SK-N-SH (cell line): ENCODE data around the gene HSD17B7.

ENCODE experiments used
- GABPA ChIP-seq: IDR thresholded peaks from 2 replicates; pipeline ENCODE4 v1.4.0; 2012; ENCODE audit warnings: low read depth, mild to moderate bottlenecking
- MEF2A ChIP-seq: IDR thresholded peaks from 2 replicates; pipeline ENCODE4 v1.4.0; 2012; ENCODE audit warnings: low read depth, borderline replicate concordance
- POLR2AphosphoS5 ChIP-seq: IDR thresholded peaks from 2 replicates; pipeline ENCODE4 v1.6.1; 2012; ENCODE audit warnings: low read depth, low read length
- RCOR1 ChIP-seq: fragments of 150-350 bp; IDR thresholded peaks from 2 replicates; pipeline ENCODE4 v1.6.1; 2017; ENCODE audit warnings: antibody characterized with exemption, low read length
- TAF1 ChIP-seq: IDR thresholded peaks from 2 replicates; pipeline ENCODE4 v1.6.1; 2012; ENCODE audit warnings: low read depth, mild to moderate bottlenecking, low read length, moderate library complexity, borderline replicate concordance
- TF ChIP-seq, protein P1 (sequence below): fragments of 200-600 bp; sonication (generic); IDR thresholded peaks from 2 replicates; pipeline ENCODE4 v1.6.1; 2017; ENCODE audit warnings: antibody characterized with exemption, mild to moderate bottlenecking, moderate library complexity
- TF ChIP-seq, protein P2 (sequence below): IDR thresholded peaks from 2 replicates; pipeline ENCODE4 v1.6.1; 2012; ENCODE audit warnings: mild to moderate bottlenecking, low read depth, low read length, moderate library complexity
- TF ChIP-seq, protein P3 (sequence below): IDR thresholded peaks from 2 replicates; pipeline ENCODE4 v1.4.0; 2012; ENCODE audit warnings: low read depth, borderline replicate concordance
- TF ChIP-seq, protein P4 (sequence below): fragments of 150-350 bp; IDR thresholded peaks from 2 replicates; pipeline ENCODE4 v1.6.1; 2017; ENCODE audit warnings: antibody characterized with exemption, low read length, low read depth, borderline replicate concordance

DNA sequence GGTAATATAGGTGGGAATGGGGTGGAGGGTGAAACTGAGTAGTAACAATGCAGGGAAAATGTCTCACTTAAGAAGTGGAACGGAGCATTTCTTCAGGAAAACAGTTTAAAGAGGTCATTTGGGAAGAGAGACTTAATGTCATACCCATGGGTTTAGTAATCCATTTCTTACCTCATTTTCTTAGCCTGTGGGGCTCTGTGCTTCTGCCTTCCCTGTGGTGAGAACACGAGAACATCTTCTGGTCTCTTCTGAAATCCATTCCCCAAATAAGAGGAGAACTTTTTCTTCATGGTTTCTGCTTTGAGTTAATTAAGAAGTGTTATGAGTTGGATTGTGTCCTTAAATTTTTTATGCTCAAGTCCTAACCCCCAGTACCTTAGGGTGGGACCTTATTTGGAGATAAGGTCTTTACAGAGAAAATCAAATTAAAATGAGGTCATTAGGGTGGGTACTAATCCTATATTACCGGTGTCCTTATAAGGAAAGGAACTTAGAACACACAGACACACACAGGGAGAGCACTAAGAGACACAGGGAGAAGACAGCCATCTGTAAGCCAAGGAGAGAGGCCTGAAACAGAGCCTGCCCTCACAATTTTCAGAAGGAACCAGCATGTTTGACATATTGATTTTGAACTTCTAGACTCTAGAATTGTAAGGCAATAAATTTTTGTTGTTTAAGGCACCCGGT is 65.1 kb downstream of the HSD17B7 start:
- TF ChIP-seq GABPA: no peak
- TF ChIP-seq, protein P1, sequence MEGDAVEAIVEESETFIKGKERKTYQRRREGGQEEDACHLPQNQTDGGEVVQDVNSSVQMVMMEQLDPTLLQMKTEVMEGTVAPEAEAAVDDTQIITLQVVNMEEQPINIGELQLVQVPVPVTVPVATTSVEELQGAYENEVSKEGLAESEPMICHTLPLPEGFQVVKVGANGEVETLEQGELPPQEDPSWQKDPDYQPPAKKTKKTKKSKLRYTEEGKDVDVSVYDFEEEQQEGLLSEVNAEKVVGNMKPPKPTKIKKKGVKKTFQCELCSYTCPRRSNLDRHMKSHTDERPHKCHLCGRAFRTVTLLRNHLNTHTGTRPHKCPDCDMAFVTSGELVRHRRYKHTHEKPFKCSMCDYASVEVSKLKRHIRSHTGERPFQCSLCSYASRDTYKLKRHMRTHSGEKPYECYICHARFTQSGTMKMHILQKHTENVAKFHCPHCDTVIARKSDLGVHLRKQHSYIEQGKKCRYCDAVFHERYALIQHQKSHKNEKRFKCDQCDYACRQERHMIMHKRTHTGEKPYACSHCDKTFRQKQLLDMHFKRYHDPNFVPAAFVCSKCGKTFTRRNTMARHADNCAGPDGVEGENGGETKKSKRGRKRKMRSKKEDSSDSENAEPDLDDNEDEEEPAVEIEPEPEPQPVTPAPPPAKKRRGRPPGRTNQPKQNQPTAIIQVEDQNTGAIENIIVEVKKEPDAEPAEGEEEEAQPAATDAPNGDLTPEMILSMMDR: no peak
- TF ChIP-seq RCOR1: no peak
- no peak for TF ChIP-seq TAF1
- TF ChIP-seq, protein P2, sequence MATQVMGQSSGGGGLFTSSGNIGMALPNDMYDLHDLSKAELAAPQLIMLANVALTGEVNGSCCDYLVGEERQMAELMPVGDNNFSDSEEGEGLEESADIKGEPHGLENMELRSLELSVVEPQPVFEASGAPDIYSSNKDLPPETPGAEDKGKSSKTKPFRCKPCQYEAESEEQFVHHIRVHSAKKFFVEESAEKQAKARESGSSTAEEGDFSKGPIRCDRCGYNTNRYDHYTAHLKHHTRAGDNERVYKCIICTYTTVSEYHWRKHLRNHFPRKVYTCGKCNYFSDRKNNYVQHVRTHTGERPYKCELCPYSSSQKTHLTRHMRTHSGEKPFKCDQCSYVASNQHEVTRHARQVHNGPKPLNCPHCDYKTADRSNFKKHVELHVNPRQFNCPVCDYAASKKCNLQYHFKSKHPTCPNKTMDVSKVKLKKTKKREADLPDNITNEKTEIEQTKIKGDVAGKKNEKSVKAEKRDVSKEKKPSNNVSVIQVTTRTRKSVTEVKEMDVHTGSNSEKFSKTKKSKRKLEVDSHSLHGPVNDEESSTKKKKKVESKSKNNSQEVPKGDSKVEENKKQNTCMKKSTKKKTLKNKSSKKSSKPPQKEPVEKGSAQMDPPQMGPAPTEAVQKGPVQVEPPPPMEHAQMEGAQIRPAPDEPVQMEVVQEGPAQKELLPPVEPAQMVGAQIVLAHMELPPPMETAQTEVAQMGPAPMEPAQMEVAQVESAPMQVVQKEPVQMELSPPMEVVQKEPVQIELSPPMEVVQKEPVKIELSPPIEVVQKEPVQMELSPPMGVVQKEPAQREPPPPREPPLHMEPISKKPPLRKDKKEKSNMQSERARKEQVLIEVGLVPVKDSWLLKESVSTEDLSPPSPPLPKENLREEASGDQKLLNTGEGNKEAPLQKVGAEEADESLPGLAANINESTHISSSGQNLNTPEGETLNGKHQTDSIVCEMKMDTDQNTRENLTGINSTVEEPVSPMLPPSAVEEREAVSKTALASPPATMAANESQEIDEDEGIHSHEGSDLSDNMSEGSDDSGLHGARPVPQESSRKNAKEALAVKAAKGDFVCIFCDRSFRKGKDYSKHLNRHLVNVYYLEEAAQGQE: no peak
- no peak for TF ChIP-seq MEF2A
- TF ChIP-seq, protein P3, sequence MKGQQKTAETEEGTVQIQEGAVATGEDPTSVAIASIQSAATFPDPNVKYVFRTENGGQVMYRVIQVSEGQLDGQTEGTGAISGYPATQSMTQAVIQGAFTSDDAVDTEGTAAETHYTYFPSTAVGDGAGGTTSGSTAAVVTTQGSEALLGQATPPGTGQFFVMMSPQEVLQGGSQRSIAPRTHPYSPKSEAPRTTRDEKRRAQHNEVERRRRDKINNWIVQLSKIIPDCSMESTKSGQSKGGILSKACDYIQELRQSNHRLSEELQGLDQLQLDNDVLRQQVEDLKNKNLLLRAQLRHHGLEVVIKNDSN: no peak
- TF ChIP-seq, protein P4, sequence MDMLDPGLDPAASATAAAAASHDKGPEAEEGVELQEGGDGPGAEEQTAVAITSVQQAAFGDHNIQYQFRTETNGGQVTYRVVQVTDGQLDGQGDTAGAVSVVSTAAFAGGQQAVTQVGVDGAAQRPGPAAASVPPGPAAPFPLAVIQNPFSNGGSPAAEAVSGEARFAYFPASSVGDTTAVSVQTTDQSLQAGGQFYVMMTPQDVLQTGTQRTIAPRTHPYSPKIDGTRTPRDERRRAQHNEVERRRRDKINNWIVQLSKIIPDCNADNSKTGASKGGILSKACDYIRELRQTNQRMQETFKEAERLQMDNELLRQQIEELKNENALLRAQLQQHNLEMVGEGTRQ: no peak
- TF ChIP-seq POLR2AphosphoS5: no peak
